PC-3 (cell line): ENCODE results near the gene HEXD. TPM values are rescaled to one million over a fixed set of nuclear protein-coding genes. Genes with fewer than 3 reads are reported as not detected.

ENCODE experiments used
- ATAC-seq: fragments of 200-7000 bp; cut with Tn5 transposase; 2 replicates; pipeline ENCODE4 v1.9.1; 2020; ENCODE audit warnings: mild to moderate bottlenecking, moderate library complexity
- BruUV-seq: library from RNA; stranded (reverse); fragments of 400-500 nt; replicated peaks from 2 replicates; lab custom pipeline; 2021; lab: Mats Ljungman, UMichigan
- CTCF ChIA-PET: fragments of 300-600 bp; sonication (Branson Sonifier 250); formaldehyde crosslinking; loops from one replicate; lab custom pipeline; 2022; ENCODE audit warnings: antibody characterized with exemption; lab: Charles Lee
- POLR2A ChIA-PET: fragments of 300-600 bp; sonication (Branson Sonifier 250); formaldehyde crosslinking; loops from one replicate; lab custom pipeline; 2022; ENCODE audit warnings: antibody characterized with exemption; ENCODE audit not compliant: unreplicated experiment; lab: Charles Lee
- DNase-seq: peaks from one replicate; pipeline ENCODE4 v3.0.0-alpha.2; 2015
- H2AFZ ChIP-seq: fragments of 300-600 bp; sonication (generic); 2 replicates; pipeline ENCODE4 v1.6.0; 2016; ENCODE audit warnings: antibody characterized with exemption, low read length
- H3F3A ChIP-seq: fragments of 300-600 bp; sonication (generic); one replicate; pipeline ENCODE4 v1.6.0; 2017; ENCODE audit warnings: antibody characterized with exemption, low read length, control low read depth, mild to moderate bottlenecking; ENCODE audit not compliant: unreplicated experiment
- H3K27ac ChIP-seq: fragments of 300-600 bp; sonication (generic); 2 replicates; pipeline ENCODE4 v1.5.1; 2016; ENCODE audit warnings: mild to moderate bottlenecking, low read length
- H3K27me3 ChIP-seq: fragments of 300-600 bp; sonication (generic); 2 replicates; pipeline ENCODE4 v1.6.1; 2016; ENCODE audit warnings: low read length, mixed read lengths
- H3K36me3 ChIP-seq: fragments of 300-600 bp; sonication (generic); 2 replicates; pipeline ENCODE4 v1.6.1; 2016; ENCODE audit warnings: low read depth, mixed run types, low read length, mixed read lengths
- H3K4me1 ChIP-seq: fragments of 300-600 bp; sonication (generic); 2 replicates; pipeline ENCODE4 v1.5.1; 2016; ENCODE audit warnings: low read length; ENCODE audit not compliant: insufficient read depth
- H3K4me2 ChIP-seq: fragments of 300-600 bp; sonication (generic); 2 replicates; pipeline ENCODE4 v1.6.0; 2016; ENCODE audit warnings: low read length
- H3K4me3 ChIP-seq: fragments of 300-600 bp; sonication (generic); 2 replicates; pipeline ENCODE4 v1.5.1; 2016; ENCODE audit warnings: mild to moderate bottlenecking, low read length, mixed read lengths
- H3K79me2 ChIP-seq: fragments of 300-600 bp; sonication (generic); 2 replicates; pipeline ENCODE4 v1.6.1; 2017; ENCODE audit warnings: low read length, mixed read lengths
- H3K9ac ChIP-seq: fragments of 300-600 bp; sonication (generic); 2 replicates; pipeline ENCODE4 v1.6.0; 2016; ENCODE audit warnings: mild to moderate bottlenecking, low read length
- H3K9me2 ChIP-seq: fragments of 300-600 bp; sonication (generic); replicated peaks from 2 replicates; pipeline ENCODE4 v1.6.1; 2016; ENCODE audit warnings: mixed run types, low read length, mixed read lengths
- H3K9me3 ChIP-seq: fragments of 300-600 bp; sonication (generic); 2 replicates; pipeline ENCODE4 v1.6.1; 2016; ENCODE audit warnings: low read length, mixed read lengths
- H4K20me1 ChIP-seq: fragments of 300-600 bp; sonication (generic); 2 replicates; pipeline ENCODE4 v1.6.1; 2016; ENCODE audit warnings: low read length, mixed read lengths
- EZH2 ChIP-seq: fragments of 300-600 bp; sonication (generic); IDR thresholded peaks from one replicate; pipeline ENCODE4 v1.6.1; 2017; ENCODE audit warnings: antibody characterized with exemption, mild to moderate bottlenecking, low read length; ENCODE audit not compliant: unreplicated experiment
- EZH2phosphoT487 ChIP-seq: fragments of 300-600 bp; sonication (generic); IDR thresholded peaks from 2 replicates; pipeline ENCODE4 v1.6.1; 2018; ENCODE audit warnings: mild to moderate bottlenecking, antibody characterized with exemption, low read length, borderline replicate concordance
- intact Hi-C: fragments of 100-400 bp; cut with micrococcal nuclease; formaldehyde crosslinking; loops from 2 replicates; pipeline ENCODE4 v1.9.0; 2023
- total RNA-seq: library from RNA; depleted of rRNA; stranded (reverse); fragments of >200 nt; gene quantifications from 2 replicates; pipeline ENCODE4 v1.2.3, GENCODE V29; 2014
- TF ChIP-seq, protein P1 (sequence below): fragments of 300-600 bp; sonication (generic); conservative IDR thresholded peaks from 2 replicates; pipeline ENCODE4 v1.5.1; 2017; ENCODE audit warnings: antibody characterized with exemption, low read depth, mild to moderate bottlenecking, low read length

Gene HEXD
- total RNA-seq, 1 experiment from 2014 or later = 12.7 TPM

DNA sequence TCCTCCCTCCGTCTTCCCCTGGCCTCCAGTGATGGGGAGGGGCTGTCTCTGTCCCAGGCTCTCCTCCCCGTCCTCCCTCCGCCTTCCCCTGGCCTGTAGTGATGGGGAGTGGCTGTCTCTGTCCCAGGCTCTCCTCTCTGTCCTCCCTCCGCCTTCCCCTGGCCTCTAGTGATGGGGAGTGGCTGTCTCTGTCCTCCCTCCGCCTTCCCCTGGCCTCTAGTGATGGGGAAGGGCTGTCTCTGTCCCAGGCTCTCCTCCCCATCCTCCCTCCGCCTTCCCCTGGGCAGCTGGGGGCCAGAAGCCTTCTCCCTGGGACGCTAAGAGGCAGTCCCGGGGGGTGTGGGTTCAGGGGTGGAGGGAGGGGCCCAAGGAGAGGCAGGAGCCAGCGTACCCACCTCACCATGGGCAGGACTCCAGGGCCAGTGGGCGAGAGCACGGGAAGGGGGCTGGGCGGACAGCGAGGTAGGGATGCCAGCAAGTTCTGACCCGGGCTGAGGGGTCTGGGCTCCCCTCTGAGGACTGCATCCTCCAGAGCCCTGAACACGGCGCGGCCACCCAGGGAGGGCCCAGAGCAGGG is 31.8 kb upstream of the HEXD start:
- H3K4me3 ChIP-seq = no peak overlapping the region
- H3K27me3 ChIP-seq = no peaks in the 10 kb centered on the region
- H3K27ac ChIP-seq = no peak overlapping the region
- POLR2A ChIA-PET = no interaction called here
- H3K9ac ChIP-seq = no peak overlapping the region
- no peaks in the 10 kb centered on the region for H3F3A ChIP-seq
- H3K4me2 ChIP-seq = no peak overlapping the region
- no peak for ATAC-seq
- H3K9me3 ChIP-seq = no peaks in the 10 kb centered on the region
- CTCF ChIA-PET = no interaction called here
- H3K36me3 ChIP-seq = no peaks in the 10 kb centered on the region
- no peaks in the 10 kb centered on the region for H3K79me2 ChIP-seq
- H4K20me1 ChIP-seq = no peaks in the 10 kb centered on the region
- no TSS peak for BruUV-seq
- intact Hi-C loops = no loop called here
- no peak for DNase-seq
- TF ChIP-seq, protein P1, sequence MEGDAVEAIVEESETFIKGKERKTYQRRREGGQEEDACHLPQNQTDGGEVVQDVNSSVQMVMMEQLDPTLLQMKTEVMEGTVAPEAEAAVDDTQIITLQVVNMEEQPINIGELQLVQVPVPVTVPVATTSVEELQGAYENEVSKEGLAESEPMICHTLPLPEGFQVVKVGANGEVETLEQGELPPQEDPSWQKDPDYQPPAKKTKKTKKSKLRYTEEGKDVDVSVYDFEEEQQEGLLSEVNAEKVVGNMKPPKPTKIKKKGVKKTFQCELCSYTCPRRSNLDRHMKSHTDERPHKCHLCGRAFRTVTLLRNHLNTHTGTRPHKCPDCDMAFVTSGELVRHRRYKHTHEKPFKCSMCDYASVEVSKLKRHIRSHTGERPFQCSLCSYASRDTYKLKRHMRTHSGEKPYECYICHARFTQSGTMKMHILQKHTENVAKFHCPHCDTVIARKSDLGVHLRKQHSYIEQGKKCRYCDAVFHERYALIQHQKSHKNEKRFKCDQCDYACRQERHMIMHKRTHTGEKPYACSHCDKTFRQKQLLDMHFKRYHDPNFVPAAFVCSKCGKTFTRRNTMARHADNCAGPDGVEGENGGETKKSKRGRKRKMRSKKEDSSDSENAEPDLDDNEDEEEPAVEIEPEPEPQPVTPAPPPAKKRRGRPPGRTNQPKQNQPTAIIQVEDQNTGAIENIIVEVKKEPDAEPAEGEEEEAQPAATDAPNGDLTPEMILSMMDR = no peak
- no peak for TF ChIP-seq EZH2
- no peak for TF ChIP-seq EZH2phosphoT487
- H3K4me1 ChIP-seq = peaks cover 17% of the 10 kb centered on the region
- no peaks in the 10 kb centered on the region for H3K9me2 ChIP-seq
- H2AFZ ChIP-seq = no peak overlapping the region

- Histone ChIP-seq H3K4me3 (no peak overlapping the region), H3K9ac (no peak overlapping the region), H3K9me3 (no peaks in the 10 kb centered on the region), H3K79me2 (no peaks in the 10 kb centered on the region), H3K9me2 (no peaks in the 10 kb centered on the region), H3K36me3 (no peaks in the 10 kb centered on the region), H3K4me1 (peaks cover 17% of the 10 kb centered on the region), H3K27me3 (no peaks in the 10 kb centered on the region), H3F3A (no peaks in the 10 kb centered on the region), H4K20me1 (no peaks in the 10 kb centered on the region), H3K27ac (no peak overlapping the region), H3K4me2 (no peak overlapping the region), H2AFZ (no peak overlapping the region)
- DNase-seq (no peak), ATAC-seq (no peak)
- intact Hi-C loops = no loop called here
- ChIA-PET POLR2A (no interaction called here), CTCF (no interaction called here)
- TF ChIP-seq EZH2phosphoT487 (no peak), EZH2 (no peak)
- TF ChIP-seq, protein P1 = no peak
- BruUV-seq = no TSS peak
Observed at GRCh38 chr17:82386881-82387704, 31.1 kb upstream of the HEXD start.

DNA sequence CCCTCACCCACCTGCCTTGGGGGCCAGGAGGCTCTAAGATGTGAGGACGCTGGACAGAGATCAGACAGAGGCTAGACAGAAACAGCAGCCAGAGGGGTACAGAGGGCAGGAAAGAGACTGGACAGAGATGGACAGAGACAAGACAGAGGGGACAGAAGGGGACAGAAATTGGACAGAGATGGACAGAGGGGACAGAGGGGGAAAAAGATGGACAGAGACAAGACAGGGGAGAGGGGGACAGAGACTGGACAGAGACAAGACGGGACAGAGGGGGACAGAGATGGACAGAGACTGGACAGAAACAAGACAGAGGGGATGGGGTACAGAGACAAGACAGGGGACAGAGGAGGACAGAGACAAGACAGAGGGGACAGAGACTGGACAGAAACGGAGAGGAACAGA is 30.4 kb upstream of the HEXD start:
- Histone ChIP-seq H2AFZ (no peak overlapping the region), H3K4me1 (peaks cover 17% of the 10 kb centered on the region), H3K9me2 (no peaks in the 10 kb centered on the region), H4K20me1 (no peaks in the 10 kb centered on the region), H3K27ac (no peak overlapping the region), H3K4me3 (no peak overlapping the region), H3K4me2 (no peak overlapping the region), H3F3A (no peaks in the 10 kb centered on the region), H3K9me3 (no peaks in the 10 kb centered on the region), H3K27me3 (no peaks in the 10 kb centered on the region), H3K9ac (no peak overlapping the region), H3K36me3 (no peaks in the 10 kb centered on the region), H3K79me2 (no peaks in the 10 kb centered on the region)
- BruUV-seq = no TSS peak
- ChIA-PET POLR2A (no interaction called here), CTCF (no interaction called here)
- DNase-seq = no peak
- intact Hi-C loops = no loop called here
- ATAC-seq = no peak
- TF ChIP-seq EZH2 (no peak), EZH2phosphoT487 (no peak)
- TF ChIP-seq, protein P1 = no peak
